Neutrophil (primary cell): ENCODE measurements around the gene AKNA.
A peak's percentile ranks its signal among the peaks of the same experiment; 100 is the strongest.

Experiments used
- H3K27ac ChIP-seq: fragments of 200-600 bp; sonication (generic); 2 replicates; pipeline ENCODE4 v1.5.1; 2016; ENCODE audit warnings: mild to moderate bottlenecking, moderate library complexity
- H3K27me3 ChIP-seq: fragments of 200-600 bp; sonication (generic); 2 replicates; pipeline ENCODE4 v1.6.0; 2016; ENCODE audit warnings: mild to moderate bottlenecking
- H3K36me3 ChIP-seq: fragments of 200-600 bp; sonication (generic); 2 replicates; pipeline ENCODE4 v1.5.1; 2017
- H3K4me1 ChIP-seq, 2 experiments: fragments of 200-600 bp in 1 of 2; sonication (generic) in 1 of 2; 1 replicate in 1 of 2; 2 replicates in 1 of 2; pipeline versions ENCODE4 v1.5.1 to v1.6.1; 2013 to 2016; ENCODE audit warnings: low read depth in 1 of 2, low read length in 1 of 2, mild to moderate bottlenecking in 1 of 2, moderate library complexity in 1 of 2; ENCODE audit not compliant: control insufficient read depth in 1 of 2, insufficient read depth in 1 of 2
- H3K4me3 ChIP-seq, 2 experiments: fragments of 200-600 bp in 1 of 2; sonication (generic) in 1 of 2; 1 replicate in 1 of 2; 2 replicates in 1 of 2; pipeline ENCODE4 v1.5.1; 2013 to 2016; ENCODE audit warnings: low read depth in 1 of 2, low read length in 1 of 2, mild to moderate bottlenecking in 1 of 2, moderate library complexity in 1 of 2
- H3K9me3 ChIP-seq: fragments of 200-600 bp; sonication (generic); 2 replicates; pipeline ENCODE4 v1.5.1; 2016
- CTCF ChIP-seq: fragments of 200-600 bp; sonication (generic); IDR thresholded peaks from 2 replicates; pipeline ENCODE4 v1.5.1; 2016; ENCODE audit warnings: antibody characterized with exemption

AKNA gene

GRCh38 chr9:114371343-114371944 is 16.3 kb downstream of the AKNA start:
- H3K4me1 ChIP-seq: peaks cover 95 to 97% of the 10 kb centered on the region in 2 experiments
- H3K36me3 ChIP-seq: peaks cover 68% of the 10 kb centered on the region
- H3K27ac ChIP-seq: peak overlapping the region; percentile 98
- TF ChIP-seq CTCF: no peak
- no peaks in the 10 kb centered on the region for H3K9me3 ChIP-seq
- H3K27me3 ChIP-seq: no peaks in the 10 kb centered on the region
- peak overlapping the region; percentile 57 to 66 for H3K4me3 ChIP-seq

GRCh38 chr9:114370968-114371320 is 16.8 kb downstream of the AKNA start:
- Histone ChIP-seq H3K27ac (peak overlapping the region; percentile 98), H3K9me3 (no peaks in the 10 kb centered on the region), H3K36me3 (peaks cover 69% of the 10 kb centered on the region), H3K4me3 (peak overlapping the region; percentile 57 to 66), H3K27me3 (no peaks in the 10 kb centered on the region), H3K4me1 (peaks cover 98 to 99% of the 10 kb centered on the region in 2 experiments)
- TF ChIP-seq CTCF: no peak

GRCh38 chr9:114370251-114370967 is 17.4 kb downstream of the AKNA start:
- H3K36me3 ChIP-seq: peaks cover 70% of the 10 kb centered on the region
- no peaks in the 10 kb centered on the region for H3K27me3 ChIP-seq
- no peak for TF ChIP-seq CTCF
- H3K4me3 ChIP-seq: peak overlapping the region; percentile 29 to 66
- peak overlapping the region; percentile 98 for H3K27ac ChIP-seq
- H3K4me1 ChIP-seq: peaks cover 100% of the 10 kb centered on the region in 2 experiments
- H3K9me3 ChIP-seq: no peaks in the 10 kb centered on the region

- Histone ChIP-seq H3K36me3 (peaks cover 73% of the 10 kb centered on the region), H3K27me3 (no peaks in the 10 kb centered on the region), H3K4me3 (peak overlapping the region in 1 of 2 experiments; percentile 66), H3K4me1 (peaks cover 100% of the 10 kb centered on the region in 2 experiments), H3K9me3 (no peaks in the 10 kb centered on the region), H3K27ac (peak overlapping the region; percentile 98)
- no peak for TF ChIP-seq CTCF
These were observed 18.3 kb downstream of the AKNA start for GRCh38 chr9:114369216-114370130.

- Histone ChIP-seq H3K4me3 (peak overlapping the region in 1 of 2 experiments; percentile 51), H3K4me1 (peaks cover 100% of the 10 kb centered on the region in 2 experiments), H3K36me3 (peaks cover 79% of the 10 kb centered on the region), H3K9me3 (no peaks in the 10 kb centered on the region), H3K27me3 (no peaks in the 10 kb centered on the region), H3K27ac (peak overlapping the region; percentile 98)
- no peak for TF ChIP-seq CTCF
These were observed 19.8 kb downstream of the AKNA start for GRCh38 chr9:114367772-114368569.
